ENCODE data around the gene CDRT4.

- TF ChIP-seq CTCF (IDR thresholded peaks at IDR 0.05) (no peak), POLR2A (IDR thresholded peaks at IDR 0.05) (no peak)
These were observed 44.8 kb upstream of the CDRT4 start for GRCh38 chr17:15512071-15512709.
